ENCODE measurements around the gene PRM2.
A peak's percentile ranks its signal among the peaks of the same experiment; 100 is the strongest.

PRM2 gene

GRCh38 chr16:11283820-11284248 is 7.6 kb upstream of the PRM2 start:
- TF ChIP-seq, protein P1, sequence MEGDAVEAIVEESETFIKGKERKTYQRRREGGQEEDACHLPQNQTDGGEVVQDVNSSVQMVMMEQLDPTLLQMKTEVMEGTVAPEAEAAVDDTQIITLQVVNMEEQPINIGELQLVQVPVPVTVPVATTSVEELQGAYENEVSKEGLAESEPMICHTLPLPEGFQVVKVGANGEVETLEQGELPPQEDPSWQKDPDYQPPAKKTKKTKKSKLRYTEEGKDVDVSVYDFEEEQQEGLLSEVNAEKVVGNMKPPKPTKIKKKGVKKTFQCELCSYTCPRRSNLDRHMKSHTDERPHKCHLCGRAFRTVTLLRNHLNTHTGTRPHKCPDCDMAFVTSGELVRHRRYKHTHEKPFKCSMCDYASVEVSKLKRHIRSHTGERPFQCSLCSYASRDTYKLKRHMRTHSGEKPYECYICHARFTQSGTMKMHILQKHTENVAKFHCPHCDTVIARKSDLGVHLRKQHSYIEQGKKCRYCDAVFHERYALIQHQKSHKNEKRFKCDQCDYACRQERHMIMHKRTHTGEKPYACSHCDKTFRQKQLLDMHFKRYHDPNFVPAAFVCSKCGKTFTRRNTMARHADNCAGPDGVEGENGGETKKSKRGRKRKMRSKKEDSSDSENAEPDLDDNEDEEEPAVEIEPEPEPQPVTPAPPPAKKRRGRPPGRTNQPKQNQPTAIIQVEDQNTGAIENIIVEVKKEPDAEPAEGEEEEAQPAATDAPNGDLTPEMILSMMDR (IDR thresholded peaks at IDR 0.05; ENCODE audit: insufficient read depth, low read depth, low read length, missing control alignments), result no peak
- no peak for DNase-seq (ENCODE audit: low read depth)
- no peak overlapping the region for H3K4me3 ChIP-seq (ENCODE audit: low read length)

- H3K4me3 ChIP-seq (ENCODE audit: low read length), result no peak within 1 kb of the TSS
- DNase-seq (ENCODE audit: low read depth), result no peak
- TF ChIP-seq, protein P1 (IDR thresholded peaks at IDR 0.05; ENCODE audit: insufficient read depth, low read depth, low read length, missing control alignments), result no peak
Observed at GRCh38 chr16:11280616-11281522, 4.6 kb upstream of the PRM2 start, which contains the start of gene PRM1. TSS of gene PRM1 (minus strand) at chr16:11281330. CDS start at chr16:11281238, 92 bp downstream.

DNA sequence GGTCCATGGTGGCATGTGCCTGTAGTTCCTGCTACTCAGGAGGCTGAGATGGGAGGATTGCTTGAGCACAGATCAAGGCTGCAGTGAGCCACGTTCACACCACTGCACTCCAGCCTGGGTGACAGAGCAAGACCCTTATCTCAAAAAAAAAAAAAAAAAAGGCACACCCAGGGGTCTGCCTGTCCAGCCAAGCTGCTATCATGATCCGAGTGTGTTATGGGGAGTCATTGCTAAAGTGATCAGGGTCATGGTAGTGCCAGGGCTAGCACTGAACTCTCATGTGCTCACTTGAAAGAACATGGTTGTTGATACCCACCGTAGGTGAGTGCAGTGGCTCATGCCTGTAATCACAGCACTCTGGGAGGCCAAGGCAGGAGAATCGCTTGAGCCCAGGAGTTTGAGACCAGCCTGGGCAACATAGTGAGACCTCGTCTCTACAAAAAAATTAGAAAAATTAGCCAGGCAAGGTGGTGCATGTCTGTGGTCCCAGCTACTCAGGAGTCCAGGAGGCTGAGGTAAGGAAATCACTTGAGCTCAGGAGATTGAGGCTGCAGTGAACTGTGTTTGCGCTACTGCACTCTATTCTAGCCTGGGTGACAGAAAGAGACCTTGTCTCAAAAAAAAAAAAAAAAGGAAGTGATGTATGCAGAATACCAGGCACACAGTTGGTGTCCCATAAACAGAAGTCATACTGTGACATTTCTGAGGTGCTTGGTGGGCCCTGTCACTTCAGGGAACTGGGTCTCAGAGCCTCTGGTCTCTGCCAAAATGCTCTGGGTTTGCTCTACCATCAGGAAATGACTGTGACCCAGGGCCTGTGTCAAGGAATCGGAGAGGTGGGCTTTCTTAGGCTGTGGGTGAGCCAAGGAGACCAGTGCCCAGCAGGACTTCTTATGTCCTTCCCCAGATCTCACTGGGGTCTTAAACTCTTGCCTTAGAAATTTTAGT is 2.7 kb upstream of the PRM2 start:
- TF ChIP-seq, protein P1 (IDR thresholded peaks at IDR 0.05; ENCODE audit: insufficient read depth, low read depth, low read length, missing control alignments), result no peak
- H3K4me3 ChIP-seq (ENCODE audit: low read length), result no peak overlapping the region
- DNase-seq (ENCODE audit: low read depth), result no peak

GRCh38 chr16:11277607-11278337 is 1.5 kb upstream of the PRM2 start:
- no peak for DNase-seq (ENCODE audit: low read depth)
- TF ChIP-seq, protein P1 (IDR thresholded peaks at IDR 0.05; ENCODE audit: insufficient read depth, low read depth, low read length, missing control alignments), result no peak

GRCh38 chr16:11276896-11277593 is 765 bp upstream of the PRM2 start:
- peak; percentile 43 for DNase-seq (ENCODE audit: low read depth)
- TF ChIP-seq, protein P1 (IDR thresholded peaks at IDR 0.05; ENCODE audit: insufficient read depth, low read depth, low read length, missing control alignments), result no peak
- no peak overlapping the region for H3K4me3 ChIP-seq (ENCODE audit: low read length)

More at GRCh38 chr16:11277607-11278337, 1.5 kb upstream of the PRM2 start:
- no peak overlapping the region for H3K4me3 ChIP-seq (ENCODE audit: low read length)

DNA sequence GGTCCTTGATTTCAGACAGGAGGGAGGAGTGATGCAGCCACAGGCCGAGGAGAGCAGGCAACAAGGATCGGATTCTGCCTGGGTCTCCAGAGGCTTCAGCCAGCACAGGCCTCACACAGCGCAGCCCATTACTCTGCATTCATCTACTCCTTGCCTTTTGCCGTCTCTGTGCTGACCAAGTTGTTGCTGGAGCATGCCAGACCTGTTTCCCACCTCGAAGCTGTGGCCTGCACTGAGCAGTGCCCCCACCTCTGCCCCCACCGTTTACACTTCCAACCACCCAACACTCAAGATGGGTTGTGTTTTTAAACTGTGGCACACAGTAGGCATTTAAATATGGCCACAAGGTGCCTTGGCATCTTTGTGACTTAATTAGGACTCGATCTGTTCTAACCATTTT is 1.3 kb downstream of the PRM2 start:
- TF ChIP-seq, protein P1 (IDR thresholded peaks at IDR 0.05; ENCODE audit: insufficient read depth, low read depth, low read length, missing control alignments), result no peak
- H3K4me3 ChIP-seq (ENCODE audit: low read length), result no peak overlapping the region
- DNase-seq (ENCODE audit: low read depth), result no peak

Measured in epithelial cell of esophagus (primary cell).